Astrocyte (in vitro differentiated cells and primary cell): ENCODE data around the gene PLEKHA7. TPM values are rescaled to one million over a fixed set of nuclear protein-coding genes. Genes with fewer than 3 reads are reported as not detected.

ENCODE experiments used
- DNase-seq: peaks from one replicate; pipeline ENCODE4 v3.0.0-alpha.2; 2010; ENCODE audit warnings: low read depth
- FAIRE-seq: peaks from 2 replicates; lab custom pipeline; 2011; peaks lifted over from hg19 to GRCh38; lab: Jason Lieb, UNC
- H2AFZ ChIP-seq: 2 replicates; pipeline ENCODE4 v1.6.0; 2012; ENCODE audit warnings: low read depth, low read length, inconsistent platforms
- H3K27ac ChIP-seq: 2 replicates; pipeline ENCODE4 v1.5.1; 2011; ENCODE audit warnings: low read depth, low read length, inconsistent platforms
- H3K27me3 ChIP-seq: 2 replicates; pipeline ENCODE4 v1.6.0; 2011; ENCODE audit warnings: low read length, inconsistent platforms; ENCODE audit not compliant: insufficient read depth
- H3K36me3 ChIP-seq: 2 replicates; pipeline ENCODE4 v1.5.1; 2011; ENCODE audit warnings: low read length, inconsistent platforms; ENCODE audit not compliant: insufficient read depth
- H3K4me1 ChIP-seq: 2 replicates; pipeline ENCODE4 v1.5.1; 2011; ENCODE audit warnings: low read length, inconsistent platforms; ENCODE audit not compliant: insufficient read depth
- H3K4me2 ChIP-seq: 2 replicates; pipeline ENCODE4 v1.6.0; 2012; ENCODE audit warnings: low read length, inconsistent platforms
- H3K4me3 ChIP-seq: 2 replicates; pipeline ENCODE4 v1.5.1; 2011; ENCODE audit warnings: low read depth, mild to moderate bottlenecking, low read length, inconsistent platforms; ENCODE audit not compliant: insufficient read depth
- H3K79me2 ChIP-seq: 2 replicates; pipeline ENCODE4 v1.6.0; 2012; ENCODE audit warnings: mild to moderate bottlenecking, low read length, inconsistent platforms; ENCODE audit not compliant: insufficient read depth
- H3K9ac ChIP-seq: 2 replicates; pipeline ENCODE4 v1.6.0; 2012; ENCODE audit warnings: mild to moderate bottlenecking, low read length, inconsistent platforms
- H3K9me3 ChIP-seq: 2 replicates; pipeline ENCODE4 v1.5.1; 2012; ENCODE audit warnings: low read depth, mild to moderate bottlenecking, low read length, inconsistent platforms; ENCODE audit not compliant: insufficient read depth
- H4K20me1 ChIP-seq: 2 replicates; pipeline ENCODE4 v1.6.0; 2012; ENCODE audit warnings: low read length, inconsistent platforms; ENCODE audit not compliant: insufficient read depth
- H3K27ac Mint-ChIP-seq: one replicate; pipeline ENCODE4 v1.8.0; 2021; ENCODE audit warnings: mild to moderate bottlenecking, mixed read lengths; ENCODE audit not compliant: unreplicated experiment
- H3K27me3 Mint-ChIP-seq: one replicate; pipeline ENCODE4 v1.8.0; 2021; ENCODE audit warnings: low read depth, mixed read lengths; ENCODE audit not compliant: unreplicated experiment
- H3K36me3 Mint-ChIP-seq: one replicate; pipeline ENCODE4 v1.8.0; 2021; ENCODE audit warnings: low read depth, mixed read lengths; ENCODE audit not compliant: unreplicated experiment
- H3K4me1 Mint-ChIP-seq: one replicate; pipeline ENCODE4 v1.8.0; 2021; ENCODE audit warnings: low read depth, mixed read lengths; ENCODE audit not compliant: unreplicated experiment
- H3K4me3 Mint-ChIP-seq: one replicate; pipeline ENCODE4 v1.8.0; 2021; ENCODE audit warnings: mild to moderate bottlenecking, moderate library complexity, mixed read lengths; ENCODE audit not compliant: unreplicated experiment
- H3K9me3 Mint-ChIP-seq: one replicate; pipeline ENCODE4 v1.8.0; 2021; ENCODE audit warnings: mild to moderate bottlenecking, mixed read lengths; ENCODE audit not compliant: unreplicated experiment
- CTCF ChIP-seq: IDR thresholded peaks from 2 replicates; pipeline ENCODE4 v1.5.1; 2011; ENCODE audit warnings: low read depth, mild to moderate bottlenecking, inconsistent platforms, low read length, moderate library complexity; ENCODE audit not compliant: insufficient read depth
- EZH2 ChIP-seq: IDR thresholded peaks from 2 replicates; pipeline ENCODE4 v1.6.1; 2012; ENCODE audit warnings: mild to moderate bottlenecking, low read length, inconsistent platforms; ENCODE audit not compliant: insufficient read depth
- total RNA-seq: library from RNA; stranded (reverse); gene quantifications from 2 replicates; pipeline ENCODE4 v1.2.1, GENCODE V29; 2021

PLEKHA7 gene
- total RNA-seq, 1 donor from 2014 or later: 5.7 TPM

- DNase-seq (no peak), FAIRE-seq (no peak)
- H3K4me3 ChIP-seq: no peak overlapping the region
- H3K36me3 Mint-ChIP-seq: peaks cover 3% of the 10 kb centered on the region
- no peaks in the 10 kb centered on the region for H4K20me1 ChIP-seq
- H3K4me1 ChIP-seq: no peaks in the 10 kb centered on the region
- no peak overlapping the region for H2AFZ ChIP-seq
- H3K4me3 Mint-ChIP-seq: no peak overlapping the region
- H3K79me2 ChIP-seq: no peaks in the 10 kb centered on the region
- H3K27ac ChIP-seq: no peak overlapping the region
- TF ChIP-seq EZH2 (no peak), CTCF (no peak)
- no peak overlapping the region for H3K27ac Mint-ChIP-seq
- no peaks in the 10 kb centered on the region for H3K27me3 ChIP-seq
- no peak overlapping the region for H3K9ac ChIP-seq
- H3K9me3 ChIP-seq: no peaks in the 10 kb centered on the region
- no peaks in the 10 kb centered on the region for H3K36me3 ChIP-seq
- H3K4me1 Mint-ChIP-seq: peaks cover 25% of the 10 kb centered on the region
- no peaks in the 10 kb centered on the region for H3K9me3 Mint-ChIP-seq
- no peaks in the 10 kb centered on the region for H3K27me3 Mint-ChIP-seq
- H3K4me2 ChIP-seq: no peak overlapping the region
Observed at GRCh38 chr11:16859651-16860050, 154.6 kb downstream of the PLEKHA7 start.

GRCh38 chr11:16857186-16857585 is 157.0 kb downstream of the PLEKHA7 start:
- Histone ChIP-seq H4K20me1 (no peaks in the 10 kb centered on the region), H3K27me3 (no peaks in the 10 kb centered on the region), H3K4me2 (no peak overlapping the region), H2AFZ (no peak overlapping the region), H3K9ac (no peak overlapping the region), H3K4me1 (no peaks in the 10 kb centered on the region), H3K9me3 (no peaks in the 10 kb centered on the region), H3K4me3 (no peak overlapping the region), H3K27ac (no peak overlapping the region), H3K36me3 (no peaks in the 10 kb centered on the region), H3K79me2 (no peaks in the 10 kb centered on the region)
- TF ChIP-seq CTCF (no peak), EZH2 (no peak)
- Mint-ChIP-seq H3K9me3 (peaks cover 2% of the 10 kb centered on the region), H3K27ac (no peak overlapping the region), H3K4me3 (no peak overlapping the region), H3K27me3 (no peaks in the 10 kb centered on the region), H3K36me3 (peaks cover 3% of the 10 kb centered on the region), H3K4me1 (peaks cover 15% of the 10 kb centered on the region)
- FAIRE-seq: no peak
- no peak for DNase-seq

- H3K4me3 Mint-ChIP-seq: no peak overlapping the region
- no peak for FAIRE-seq
- H3K9me3 Mint-ChIP-seq: peaks cover 2% of the 10 kb centered on the region
- H3K36me3 Mint-ChIP-seq: peaks cover 3% of the 10 kb centered on the region
- Histone ChIP-seq H3K79me2 (no peaks in the 10 kb centered on the region), H3K27ac (no peak overlapping the region), H2AFZ (no peak overlapping the region), H3K9ac (no peak overlapping the region), H4K20me1 (no peaks in the 10 kb centered on the region), H3K27me3 (no peaks in the 10 kb centered on the region), H3K36me3 (no peaks in the 10 kb centered on the region), H3K4me1 (no peaks in the 10 kb centered on the region), H3K9me3 (no peaks in the 10 kb centered on the region), H3K4me2 (no peak overlapping the region), H3K4me3 (no peak overlapping the region)
- no peak for DNase-seq
- no peaks in the 10 kb centered on the region for H3K27me3 Mint-ChIP-seq
- TF ChIP-seq EZH2 (no peak), CTCF (no peak)
- peaks cover 8% of the 10 kb centered on the region for H3K4me1 Mint-ChIP-seq
- H3K27ac Mint-ChIP-seq: no peak overlapping the region
Observed at GRCh38 chr11:16856022-16856471, 158.2 kb downstream of the PLEKHA7 start.
